Endodermal cell (in vitro differentiated cells): ENCODE results near the gene NDOR1. TPM values are rescaled to one million over a fixed set of nuclear protein-coding genes. Genes with fewer than 3 reads are reported as not detected.

Source experiments
- DNase-seq: peaks from one replicate; pipeline ENCODE4 v3.0.0-alpha.2; 2017
- H3K27ac ChIP-seq: 2 replicates; pipeline ENCODE4 v1.5.1; 2013; ENCODE audit warnings: mild to moderate bottlenecking, low read depth, low read length, moderate library complexity
- H3K27me3 ChIP-seq: 2 replicates; pipeline ENCODE4 v1.6.1; 2013; ENCODE audit warnings: mild to moderate bottlenecking, low read length, moderate library complexity; ENCODE audit not compliant: insufficient read depth, control insufficient read depth, poor library complexity, severe bottlenecking
- H3K36me3 ChIP-seq: 2 replicates; pipeline ENCODE4 v1.7.0; 2013; ENCODE audit warnings: mild to moderate bottlenecking, low read length, moderate library complexity; ENCODE audit not compliant: control insufficient read depth, insufficient read depth
- H3K4me1 ChIP-seq: one replicate; pipeline ENCODE4 v1.7.0; 2013; ENCODE audit warnings: low read length; ENCODE audit not compliant: control insufficient read depth, insufficient read depth
- H3K4me3 ChIP-seq: 2 replicates; pipeline ENCODE4 v1.5.1; 2013; ENCODE audit warnings: mild to moderate bottlenecking, low read length, moderate library complexity
- H3K9ac ChIP-seq: 2 replicates; pipeline ENCODE4 v1.6.1; 2013; ENCODE audit warnings: mild to moderate bottlenecking, low read length, moderate library complexity; ENCODE audit not compliant: poor library complexity, severe bottlenecking; ENCODE audit errors: extremely low read depth
- H3K9me3 ChIP-seq: 2 replicates; pipeline ENCODE4 v1.6.1; 2013; ENCODE audit warnings: mild to moderate bottlenecking, low read length, moderate library complexity; ENCODE audit not compliant: control insufficient read depth
- H3K27ac Mint-ChIP-seq: 2 replicates; pipeline ENCODE4 v1.8.0; 2020; ENCODE audit warnings: mixed read lengths
- H3K27me3 Mint-ChIP-seq: 2 replicates; pipeline ENCODE4 v1.8.0; 2021; ENCODE audit warnings: mild to moderate bottlenecking, mixed read lengths; ENCODE audit not compliant: insufficient read depth
- H3K36me3 Mint-ChIP-seq: 2 replicates; pipeline ENCODE4 v1.8.0; 2020; ENCODE audit warnings: low read depth, mixed read lengths
- H3K4me1 Mint-ChIP-seq: 2 replicates; pipeline ENCODE4 v1.8.0; 2020; ENCODE audit warnings: mixed read lengths
- H3K4me3 Mint-ChIP-seq: 2 replicates; pipeline ENCODE4 v1.8.0; 2020; ENCODE audit warnings: mild to moderate bottlenecking, moderate library complexity, mixed read lengths
- H3K9me3 Mint-ChIP-seq: 2 replicates; pipeline ENCODE4 v1.8.0; 2020; ENCODE audit warnings: mild to moderate bottlenecking, mixed read lengths
- WGBS, 2 experiments: methylation state at CpG; one replicate each; pipeline versions ENCODE4 v1.1.5 to v1.1.7; 2013; ENCODE audit warnings: missing lambda C conversion rate in 2 of 2, mixed read lengths in 1 of 2; ENCODE audit not compliant: insufficient coverage in 1 of 2, insufficient read length in 1 of 2; 5-methylcytosine and 5-hydroxymethylcytosine counted together
- total RNA-seq, 2 donors: library from RNA; stranded (reverse); fragmentation: NEBNext Ultra II Directional in 1 of 2; extraction: Animal tissue kit (Norgen Biotek cat#: 25700) in 1 of 2; gene quantifications; 2 replicates in 1 of 2; 3 replicates in 1 of 2; pipeline ENCODE4 v1.2.1, GENCODE V29; 2021
- TF ChIP-seq, protein P1 (sequence below): fragments of 200-600 bp; sonication (generic); conservative IDR thresholded peaks from 2 replicates; pipeline ENCODE4 v1.5.0; 2021; ENCODE audit warnings: antibody characterized with exemption, mild to moderate bottlenecking

Gene NDOR1
- total RNA-seq, 2 donors from 2014 or later, result 39.2 to 41.4 TPM

DNA sequence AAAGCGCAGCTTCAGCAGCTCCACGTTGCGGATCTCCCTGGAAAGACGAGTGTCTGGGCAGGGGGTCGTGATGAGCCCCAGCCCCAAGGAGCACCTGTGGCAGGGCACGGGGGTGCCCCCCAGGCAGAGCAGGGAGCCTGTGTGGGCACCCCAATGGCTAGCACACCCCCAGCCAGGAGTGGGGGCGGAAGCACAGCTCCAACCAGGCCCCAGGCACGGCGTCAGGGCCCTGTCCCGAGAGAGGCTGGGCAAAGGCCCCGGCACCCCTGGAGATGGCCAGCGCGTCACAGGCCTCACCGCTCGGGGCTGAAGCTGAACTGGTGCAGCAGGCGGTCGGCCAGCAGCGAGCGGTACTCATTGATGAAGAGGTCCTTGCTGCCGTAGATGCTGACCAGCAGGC, 25.0 kb upstream of the NDOR1 start:
- peaks cover 8% of the 10 kb centered on the region for H3K27me3 ChIP-seq
- no peaks in the 10 kb centered on the region for H3K9me3 Mint-ChIP-seq
- 94 to 98% methylated on average over 17 to 20 of the region's 20 CpGs for WGBS, 2 experiments

DNA sequence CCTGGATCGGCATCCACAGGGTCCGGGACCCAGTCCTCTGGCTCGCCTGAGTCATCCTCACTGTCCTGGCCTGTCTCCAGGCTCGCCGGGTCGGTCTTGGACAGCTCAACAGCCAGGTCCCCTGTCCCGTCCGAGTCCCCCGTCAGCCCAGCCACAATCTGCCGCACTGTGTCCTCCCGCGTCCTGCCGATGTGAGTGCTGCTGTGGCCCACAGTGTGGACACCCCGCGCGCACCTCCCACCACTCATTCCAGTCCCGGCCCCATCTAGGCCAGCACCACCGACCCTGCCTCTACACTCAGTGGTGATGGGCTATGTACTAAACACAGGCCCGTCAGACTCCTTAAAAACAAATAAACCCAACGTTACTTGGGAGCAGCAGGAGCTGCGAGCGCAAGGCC, 23.8 kb upstream of the NDOR1 start:
- peaks cover 2% of the 10 kb centered on the region for H3K4me1 Mint-ChIP-seq
- H3K36me3 Mint-ChIP-seq, result peaks cover 22% of the 10 kb centered on the region
- H3K27ac ChIP-seq, result no peak overlapping the region
- H3K9me3 ChIP-seq, result no peaks in the 10 kb centered on the region
- 94 to 96% methylated on average over 13 to 22 of the region's 22 CpGs for WGBS, 2 experiments
- H3K36me3 ChIP-seq, result peaks cover 12% of the 10 kb centered on the region
- no peak overlapping the region for H3K4me3 Mint-ChIP-seq
- TF ChIP-seq, protein P1, sequence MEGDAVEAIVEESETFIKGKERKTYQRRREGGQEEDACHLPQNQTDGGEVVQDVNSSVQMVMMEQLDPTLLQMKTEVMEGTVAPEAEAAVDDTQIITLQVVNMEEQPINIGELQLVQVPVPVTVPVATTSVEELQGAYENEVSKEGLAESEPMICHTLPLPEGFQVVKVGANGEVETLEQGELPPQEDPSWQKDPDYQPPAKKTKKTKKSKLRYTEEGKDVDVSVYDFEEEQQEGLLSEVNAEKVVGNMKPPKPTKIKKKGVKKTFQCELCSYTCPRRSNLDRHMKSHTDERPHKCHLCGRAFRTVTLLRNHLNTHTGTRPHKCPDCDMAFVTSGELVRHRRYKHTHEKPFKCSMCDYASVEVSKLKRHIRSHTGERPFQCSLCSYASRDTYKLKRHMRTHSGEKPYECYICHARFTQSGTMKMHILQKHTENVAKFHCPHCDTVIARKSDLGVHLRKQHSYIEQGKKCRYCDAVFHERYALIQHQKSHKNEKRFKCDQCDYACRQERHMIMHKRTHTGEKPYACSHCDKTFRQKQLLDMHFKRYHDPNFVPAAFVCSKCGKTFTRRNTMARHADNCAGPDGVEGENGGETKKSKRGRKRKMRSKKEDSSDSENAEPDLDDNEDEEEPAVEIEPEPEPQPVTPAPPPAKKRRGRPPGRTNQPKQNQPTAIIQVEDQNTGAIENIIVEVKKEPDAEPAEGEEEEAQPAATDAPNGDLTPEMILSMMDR, result no peak
- no peak overlapping the region for H3K4me3 ChIP-seq
- peaks cover 1% of the 10 kb centered on the region for H3K4me1 ChIP-seq
- H3K27me3 Mint-ChIP-seq, result no peaks in the 10 kb centered on the region
- no peaks in the 10 kb centered on the region for H3K9me3 Mint-ChIP-seq
- DNase-seq, result no peak
- H3K27ac Mint-ChIP-seq, result no peak overlapping the region
- H3K9ac ChIP-seq, result no peak overlapping the region
- no peaks in the 10 kb centered on the region for H3K27me3 ChIP-seq

More for the DNA sequence above, 25.0 kb upstream of the NDOR1 start:
- TF ChIP-seq, protein P1, result no peak
- H3K36me3 Mint-ChIP-seq, result peaks cover 22% of the 10 kb centered on the region
- Histone ChIP-seq H3K27ac (no peak overlapping the region), H3K9me3 (no peaks in the 10 kb centered on the region), H3K9ac (no peak overlapping the region), H3K4me3 (no peak overlapping the region), H3K4me1 (no peaks in the 10 kb centered on the region), H3K36me3 (peaks cover 7% of the 10 kb centered on the region)
- no peak overlapping the region for H3K4me3 Mint-ChIP-seq
- H3K27me3 Mint-ChIP-seq, result no peaks in the 10 kb centered on the region
- DNase-seq, result no peak
- no peaks in the 10 kb centered on the region for H3K4me1 Mint-ChIP-seq
- no peak overlapping the region for H3K27ac Mint-ChIP-seq

DNA sequence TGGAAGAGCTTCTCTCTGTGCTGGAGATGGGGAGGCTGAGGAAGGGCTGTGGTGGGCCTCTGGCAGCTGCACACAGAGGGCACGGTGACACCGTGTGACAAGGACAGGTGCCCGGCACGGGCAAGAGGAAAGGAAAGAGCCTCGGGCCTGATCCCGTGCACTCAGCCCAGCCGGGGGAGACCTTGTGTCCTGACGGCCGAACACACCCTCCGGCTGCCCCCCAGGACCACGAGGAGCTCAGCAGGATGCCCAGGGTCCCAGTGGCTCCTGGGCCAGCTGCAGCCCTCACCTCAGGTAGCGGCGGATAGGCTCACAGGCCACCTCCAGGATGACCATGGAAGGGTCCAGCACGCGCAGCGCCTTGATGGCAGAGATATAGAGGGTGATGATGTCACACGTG, 22.7 kb upstream of the NDOR1 start:
- Mint-ChIP-seq H3K4me1 (peaks cover 12% of the 10 kb centered on the region), H3K27me3 (no peaks in the 10 kb centered on the region), H3K27ac (no peak overlapping the region), H3K9me3 (no peaks in the 10 kb centered on the region), H3K36me3 (peaks cover 22% of the 10 kb centered on the region), H3K4me3 (no peak overlapping the region)
- no peak for DNase-seq
- 90 to 95% methylated on average over 11 to 17 of the region's 17 CpGs for WGBS, 2 experiments
- TF ChIP-seq, protein P1, result no peak
- H3K4me1 ChIP-seq, result peaks cover 12% of the 10 kb centered on the region
- peaks cover 19% of the 10 kb centered on the region for H3K36me3 ChIP-seq
- H3K27ac ChIP-seq, result no peak overlapping the region
- no peaks in the 10 kb centered on the region for H3K27me3 ChIP-seq
- no peaks in the 10 kb centered on the region for H3K9me3 ChIP-seq
- no peak overlapping the region for H3K4me3 ChIP-seq
- H3K9ac ChIP-seq, result no peak overlapping the region
